IMR-90 (cell line): ENCODE results near the gene CD28. TPM values are rescaled to one million over a fixed set of nuclear protein-coding genes. Genes with fewer than 3 reads are reported as not detected.

Source experiments
- ATAC-seq: fragments of 200-7000 bp; cut with Tn5 transposase; 2 replicates; pipeline ENCODE4 v1.9.1; 2020; ENCODE audit warnings: low read depth, mild to moderate bottlenecking, moderate library complexity
- BruUV-seq: library from RNA; stranded (reverse); fragments of 400-500 nt; replicated peaks from 2 replicates; lab custom pipeline; 2021; lab: Mats Ljungman, UMichigan
- CTCF ChIA-PET: fragments of 300-600 bp; formaldehyde crosslinking; extraction: SDS; loops from one replicate; lab custom pipeline; 2021; ENCODE audit warnings: antibody characterized with exemption; lab: Yijun Ruan, JAX
- POLR2A ChIA-PET: fragments of 300-600 bp; sonication (Branson Sonifier 250); formaldehyde crosslinking; loops from one replicate; lab custom pipeline; 2022; ENCODE audit warnings: antibody characterized with exemption; ENCODE audit not compliant: unreplicated experiment; lab: Charles Lee
- DNase-seq: peaks from one replicate; pipeline ENCODE4 v3.0.0; 2013
- H2AFZ ChIP-seq: replicated peaks from 2 replicates; pipeline ENCODE3; 2013; ENCODE audit warnings: low read length, mild to moderate bottlenecking; ENCODE audit not compliant: poor library complexity
- H2AK5ac ChIP-seq: 2 replicates; pipeline ENCODE4 v1.6.1; 2013; ENCODE audit warnings: low read depth, low read length, inconsistent platforms
- H2AK9ac ChIP-seq: replicated peaks from 2 replicates; pipeline ENCODE3; 2013; ENCODE audit warnings: mild to moderate bottlenecking, low read depth, low read length, moderate library complexity; ENCODE audit not compliant: poor library complexity
- H2BK120ac ChIP-seq: 2 replicates; pipeline ENCODE4 v1.6.1; 2013; ENCODE audit warnings: low read depth, low read length, inconsistent platforms
- H2BK15ac ChIP-seq: 3 replicates; pipeline ENCODE4 v1.6.1; 2013; ENCODE audit warnings: low read depth, low read length, inconsistent platforms
- H2BK20ac ChIP-seq: 2 replicates; pipeline ENCODE4 v1.6.1; 2013; ENCODE audit warnings: low read depth, mild to moderate bottlenecking, inconsistent platforms, low read length, moderate library complexity
- H2BK5ac ChIP-seq: 2 replicates; pipeline ENCODE4 v1.6.1; 2013; ENCODE audit warnings: mild to moderate bottlenecking, low read depth, low read length, inconsistent platforms; ENCODE audit not compliant: poor library complexity, severe bottlenecking
- H3K14ac ChIP-seq: replicated peaks from 2 replicates; pipeline ENCODE4 v1.6.1; 2013; ENCODE audit warnings: low read depth, low read length, inconsistent platforms
- H3K18ac ChIP-seq: 2 replicates; pipeline ENCODE4 v1.6.1; 2013; ENCODE audit warnings: low read depth, low read length, control low read depth
- H3K23ac ChIP-seq: 2 replicates; pipeline ENCODE4 v1.6.1; 2013; ENCODE audit warnings: low read depth, low read length, inconsistent platforms
- H3K27ac ChIP-seq: 2 replicates; pipeline ENCODE4 v1.5.1; 2013; ENCODE audit warnings: mild to moderate bottlenecking, control low read depth, low read length; ENCODE audit not compliant: insufficient read depth
- H3K27me3 ChIP-seq: 2 replicates; pipeline ENCODE4 v1.6.1; 2013; ENCODE audit warnings: low read length; ENCODE audit not compliant: control insufficient read depth, insufficient read depth
- H3K36me3 ChIP-seq: 2 replicates; pipeline ENCODE4 v1.6.1; 2013; ENCODE audit warnings: low read length, mixed read lengths; ENCODE audit not compliant: control insufficient read depth, insufficient read depth
- H3K4ac ChIP-seq: 2 replicates; pipeline ENCODE4 v1.6.1; 2013; ENCODE audit warnings: low read depth, low read length, inconsistent platforms
- H3K4me1 ChIP-seq: 2 replicates; pipeline ENCODE4 v1.6.1; 2013; ENCODE audit warnings: low read length, mixed read lengths; ENCODE audit not compliant: control insufficient read depth, insufficient read depth
- H3K4me2 ChIP-seq: 2 replicates; pipeline ENCODE4 v1.6.1; 2013; ENCODE audit warnings: low read depth, mild to moderate bottlenecking, control low read depth, low read length, moderate library complexity
- H3K4me3 ChIP-seq: 2 replicates; pipeline ENCODE4 v1.5.1; 2013; ENCODE audit warnings: low read depth, mild to moderate bottlenecking, control low read depth, low read length, moderate library complexity; ENCODE audit not compliant: insufficient read depth
- H3K56ac ChIP-seq: 2 replicates; pipeline ENCODE4 v1.6.1; 2013; ENCODE audit warnings: low read length, inconsistent platforms; ENCODE audit not compliant: insufficient read depth; ENCODE audit errors: extremely low read depth
- H3K79me1 ChIP-seq, 2 experiments: 2 replicates each; pipeline ENCODE4 v1.6.1; 2013; ENCODE audit warnings: low read length in 2 of 2, inconsistent platforms in 1 of 2, low read depth in 1 of 2
- H3K9ac ChIP-seq: 2 replicates; pipeline ENCODE4 v1.6.1; 2013; ENCODE audit warnings: low read depth, low read length, control low read depth
- H3K9me1 ChIP-seq: 2 replicates; pipeline ENCODE4 v1.6.1; 2013; ENCODE audit warnings: low read length, inconsistent platforms; ENCODE audit not compliant: insufficient read depth
- H3K9me3 ChIP-seq: 2 replicates; pipeline ENCODE4 v1.6.1; 2013; ENCODE audit warnings: low read length; ENCODE audit not compliant: control insufficient read depth, insufficient read depth
- H4K20me1 ChIP-seq: 2 replicates; pipeline ENCODE4 v1.6.1; 2013; ENCODE audit warnings: low read length, inconsistent platforms; ENCODE audit not compliant: insufficient read depth
- H4K5ac ChIP-seq: 2 replicates; pipeline ENCODE4 v1.6.1; 2013; ENCODE audit warnings: mild to moderate bottlenecking, low read depth, low read length, control low read depth
- H4K8ac ChIP-seq, 2 experiments: 2 replicates each; pipeline ENCODE4 v1.6.1; 2013; ENCODE audit warnings: low read depth in 2 of 2, low read length in 2 of 2, control low read depth in 1 of 2, inconsistent platforms in 1 of 2
- H4K91ac ChIP-seq: 2 replicates; pipeline ENCODE4 v1.6.1; 2013; ENCODE audit warnings: low read depth, low read length, inconsistent platforms; ENCODE audit not compliant: insufficient read depth
- CHD1 ChIP-seq: IDR thresholded peaks from 2 replicates; pipeline ENCODE4 v1.6.1; 2012; ENCODE audit warnings: low read depth, low read length, improper control_type of control experiment
- ELK1 ChIP-seq: fragments of 150-350 bp; IDR thresholded peaks from 2 replicates; pipeline ENCODE4 v1.6.1; 2016; ENCODE audit warnings: low read depth, mild to moderate bottlenecking, low read length, moderate library complexity, borderline replicate concordance
- FOS ChIP-seq: fragments of 150-350 bp; IDR thresholded peaks from 2 replicates; pipeline ENCODE4 v1.6.1; 2016; ENCODE audit warnings: low read depth, low read length
- MAFK ChIP-seq: IDR thresholded peaks from 2 replicates; pipeline ENCODE4 v1.6.1; 2012; ENCODE audit warnings: low read depth, low read length, improper control_type of control experiment
- MXI1 ChIP-seq: IDR thresholded peaks from 2 replicates; pipeline ENCODE4 v1.6.1; 2012; ENCODE audit warnings: low read depth, mild to moderate bottlenecking, low read length, moderate library complexity, borderline replicate concordance
- POLR2A ChIP-seq: IDR thresholded peaks from 2 replicates; pipeline ENCODE4 v1.6.1; 2012; ENCODE audit warnings: mild to moderate bottlenecking, low read depth, low read length
- RAD21 ChIP-seq: IDR thresholded peaks from 2 replicates; pipeline ENCODE4 v1.6.1; 2012; ENCODE audit warnings: low read length, improper control_type of control experiment
- RCOR1 ChIP-seq: IDR thresholded peaks from 2 replicates; pipeline ENCODE4 v1.6.1; 2012; ENCODE audit warnings: mild to moderate bottlenecking, low read length, improper control_type of control experiment; ENCODE audit not compliant: insufficient replicate concordance
- RFX5 ChIP-seq: IDR thresholded peaks from 2 replicates; pipeline ENCODE4 v1.8.0; 2012; ENCODE audit warnings: low read depth, mild to moderate bottlenecking, low read length, moderate library complexity
- USF2 ChIP-seq: fragments of 150-350 bp; IDR thresholded peaks from 2 replicates; pipeline ENCODE4 v1.6.1; 2017; ENCODE audit warnings: mild to moderate bottlenecking, antibody characterized with exemption, low read length, low read depth
- WGBS, 2 experiments: methylation state at CpG; one replicate each; pipeline versions ENCODE4 v1.1.5 to v1.1.7; 2013; ENCODE audit warnings: missing lambda C conversion rate in 2 of 2; ENCODE audit not compliant: insufficient read length in 1 of 2; ENCODE audit errors: extremely low coverage in 2 of 2; 5-methylcytosine and 5-hydroxymethylcytosine counted together
- dilution Hi-C: fragments of 300-500 bp; cut with HindIII; formaldehyde crosslinking; loops from one replicate; pipeline ENCODE4 v1.14.3; 2018; ENCODE audit warnings: low sequenced_read_pairs; ENCODE audit not compliant: unreplicated experiment
- in situ Hi-C: fragments of 300-500 bp; cut with MboI; formaldehyde crosslinking; loops from 3 replicates; pipeline ENCODE4 v1.14.3; 2019; ENCODE audit warnings: low sequenced_read_pairs, inconsistent platforms, mixed read lengths
- intact Hi-C: fragments of 100-400 bp; cut with micrococcal nuclease; formaldehyde crosslinking; loops from 2 replicates; pipeline ENCODE4 v1.10.0; 2022
- polyA plus RNA-seq, 3 experiments: library from polyadenylated mRNA; depleted of rRNA; stranded (reverse); fragments of >200 nt; gene quantifications; 2 replicates each; pipeline ENCODE4 v1.2.3, GENCODE V29; 2012; ENCODE audit warnings: low replicate concordance in 1 of 3
- total RNA-seq: library from RNA; depleted of rRNA; stranded (reverse); fragments of >200 nt; gene quantifications from 2 replicates; pipeline ENCODE4 v1.2.3, GENCODE V29; 2012

Gene CD28
- total and polyA plus RNA-seq, 2 of the 4 experiments (the other 2 are of a cell fraction) = not detected

- BruUV-seq = no TSS peak
- Histone ChIP-seq H4K8ac (no peak overlapping the region), H2AK5ac (no peak overlapping the region), H2BK120ac (no peak overlapping the region), H4K5ac (no peak overlapping the region), H2AK9ac (no peak overlapping the region), H3K23ac (no peak overlapping the region), H2BK15ac (no peak overlapping the region), H2BK20ac (no peak overlapping the region), H3K18ac (0 out of 2 replicates have a peak overlapping the region, but pooled peaks have one; percentile 6), H4K20me1 (no peaks in the 10 kb centered on the region), H4K91ac (no peak overlapping the region), H3K56ac (no peak overlapping the region), H3K4me2 (no peak overlapping the region), H3K79me1 (no peaks in the 10 kb centered on the region), H2AFZ (no peak overlapping the region), H3K4me1 (peaks cover 3% of the 10 kb centered on the region; the same call in 1 of the 2 replicates), H3K14ac (no peak overlapping the region), H3K9me3 (peaks cover 4% of the 10 kb centered on the region), H3K4ac (no peak overlapping the region), H3K36me3 (no peaks in the 10 kb centered on the region), H3K27ac (no peak overlapping the region), H3K9me1 (no peaks in the 10 kb centered on the region), H3K9ac (no peak overlapping the region), H3K27me3 (no peaks in the 10 kb centered on the region), H2BK5ac (no peak overlapping the region), H3K4me3 (no peak overlapping the region)
- POLR2A ChIA-PET = no interaction called here
- in situ Hi-C loops (no loop called here), dilution Hi-C loops (no loop called here), intact Hi-C loops (no loop called here)
- ATAC-seq (no peak), DNase-seq (no peak)
- WGBS, 2 experiments = no CpG with 5 or more reads among the region's 1 CpG
- CTCF ChIA-PET = no interaction called here
- TF ChIP-seq RAD21 = no peak
- no peak for TF ChIP-seq MXI1
- no peak for TF ChIP-seq POLR2A
- no peak for TF ChIP-seq USF2
- no peak for TF ChIP-seq FOS
- no peak for TF ChIP-seq CHD1
- TF ChIP-seq MAFK = no peak
- TF ChIP-seq RCOR1 = no peak
- TF ChIP-seq RFX5 = no peak
- TF ChIP-seq ELK1 = no peak
Observed at GRCh38 chr2:203673933-203674332, 32.5 kb upstream of the CD28 start.
